Liver (tissue), 3 donors: ENCODE results near the gene ADAP1.

Experiments
- EGR1 ChIP-seq, 2 donors: IDR thresholded peaks; 2 replicates each; pipeline ENCODE4 v1.6.1; 2016 to 2018; ENCODE audit warnings: antibody characterized with exemption in 2 of 2, low read depth in 2 of 2
- FOXA1 ChIP-seq: IDR thresholded peaks from 2 replicates; pipeline ENCODE4 v1.6.1; 2016; ENCODE audit warnings: antibody characterized with exemption
- GABPA ChIP-seq, 2 donors: IDR thresholded peaks in 1 of 2; conservative IDR thresholded peaks in 1 of 2; 2 replicates each; pipeline ENCODE4 v1.6.1; 2016; ENCODE audit warnings: antibody characterized with exemption in 2 of 2, mild to moderate bottlenecking in 1 of 2, moderate library complexity in 1 of 2
- JUND ChIP-seq, 2 donors: IDR thresholded peaks; 2 replicates each; pipeline ENCODE4 v1.6.1; 2016; ENCODE audit warnings: antibody characterized with exemption in 2 of 2
- SP1 ChIP-seq: IDR thresholded peaks from 2 replicates; pipeline ENCODE4 v1.6.1; 2018; ENCODE audit warnings: antibody characterized with exemption, mild to moderate bottlenecking
- TAF1 ChIP-seq: conservative IDR thresholded peaks from 2 replicates; pipeline ENCODE4 v1.6.1; 2016; ENCODE audit warnings: antibody characterized with exemption, mild to moderate bottlenecking
- YY1 ChIP-seq: IDR thresholded peaks from 2 replicates; pipeline ENCODE4 v1.6.1; 2016; ENCODE audit warnings: antibody characterized with exemption, mild to moderate bottlenecking
- TF ChIP-seq, protein P1 (sequence below): fragments of 150-350 bp; IDR thresholded peaks from 2 replicates; pipeline ENCODE4 v1.5.1; 2017; ENCODE audit warnings: improper control_type of control experiment, low read depth, low read length; ENCODE audit not compliant: missing input control
- TF ChIP-seq, protein P2 (sequence below): IDR thresholded peaks from 2 replicates; pipeline ENCODE4 v1.6.1; 2016; ENCODE audit warnings: antibody characterized with exemption, mild to moderate bottlenecking
- TF ChIP-seq, protein P3 (sequence below): IDR thresholded peaks from 2 replicates; pipeline ENCODE4 v1.6.1; 2016; ENCODE audit warnings: antibody characterized with exemption
- donor health status: healthy.
- donor health status: healthy.

DNA sequence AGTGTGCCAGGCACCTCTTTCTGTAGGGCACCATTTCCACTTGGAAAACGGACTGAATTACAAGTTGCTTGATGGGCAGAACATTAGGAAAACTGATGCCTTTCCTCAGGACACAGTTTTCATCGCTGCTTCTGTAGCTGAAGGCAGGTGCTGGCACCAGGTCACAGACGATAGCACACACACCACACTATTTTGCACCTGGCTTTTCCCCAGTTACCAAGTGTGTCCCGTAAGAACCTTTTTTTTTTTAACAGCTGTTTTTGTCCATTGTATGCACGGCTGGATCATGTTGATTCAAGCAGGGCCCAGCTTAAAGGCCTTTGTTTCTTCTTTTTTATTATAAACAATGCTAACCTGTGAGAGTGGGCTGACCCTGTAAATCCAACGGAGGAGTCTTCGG lies 79.4 kb downstream of the ADAP1 start:
- TF ChIP-seq, protein P1, sequence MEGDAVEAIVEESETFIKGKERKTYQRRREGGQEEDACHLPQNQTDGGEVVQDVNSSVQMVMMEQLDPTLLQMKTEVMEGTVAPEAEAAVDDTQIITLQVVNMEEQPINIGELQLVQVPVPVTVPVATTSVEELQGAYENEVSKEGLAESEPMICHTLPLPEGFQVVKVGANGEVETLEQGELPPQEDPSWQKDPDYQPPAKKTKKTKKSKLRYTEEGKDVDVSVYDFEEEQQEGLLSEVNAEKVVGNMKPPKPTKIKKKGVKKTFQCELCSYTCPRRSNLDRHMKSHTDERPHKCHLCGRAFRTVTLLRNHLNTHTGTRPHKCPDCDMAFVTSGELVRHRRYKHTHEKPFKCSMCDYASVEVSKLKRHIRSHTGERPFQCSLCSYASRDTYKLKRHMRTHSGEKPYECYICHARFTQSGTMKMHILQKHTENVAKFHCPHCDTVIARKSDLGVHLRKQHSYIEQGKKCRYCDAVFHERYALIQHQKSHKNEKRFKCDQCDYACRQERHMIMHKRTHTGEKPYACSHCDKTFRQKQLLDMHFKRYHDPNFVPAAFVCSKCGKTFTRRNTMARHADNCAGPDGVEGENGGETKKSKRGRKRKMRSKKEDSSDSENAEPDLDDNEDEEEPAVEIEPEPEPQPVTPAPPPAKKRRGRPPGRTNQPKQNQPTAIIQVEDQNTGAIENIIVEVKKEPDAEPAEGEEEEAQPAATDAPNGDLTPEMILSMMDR = no peak
- TF ChIP-seq SP1 = no peak
- no peak for TF ChIP-seq EGR1 (IDR thresholded peaks at IDR 0.05; ENCODE audit: low read depth in 2 of 2)
- TF ChIP-seq, protein P2, sequence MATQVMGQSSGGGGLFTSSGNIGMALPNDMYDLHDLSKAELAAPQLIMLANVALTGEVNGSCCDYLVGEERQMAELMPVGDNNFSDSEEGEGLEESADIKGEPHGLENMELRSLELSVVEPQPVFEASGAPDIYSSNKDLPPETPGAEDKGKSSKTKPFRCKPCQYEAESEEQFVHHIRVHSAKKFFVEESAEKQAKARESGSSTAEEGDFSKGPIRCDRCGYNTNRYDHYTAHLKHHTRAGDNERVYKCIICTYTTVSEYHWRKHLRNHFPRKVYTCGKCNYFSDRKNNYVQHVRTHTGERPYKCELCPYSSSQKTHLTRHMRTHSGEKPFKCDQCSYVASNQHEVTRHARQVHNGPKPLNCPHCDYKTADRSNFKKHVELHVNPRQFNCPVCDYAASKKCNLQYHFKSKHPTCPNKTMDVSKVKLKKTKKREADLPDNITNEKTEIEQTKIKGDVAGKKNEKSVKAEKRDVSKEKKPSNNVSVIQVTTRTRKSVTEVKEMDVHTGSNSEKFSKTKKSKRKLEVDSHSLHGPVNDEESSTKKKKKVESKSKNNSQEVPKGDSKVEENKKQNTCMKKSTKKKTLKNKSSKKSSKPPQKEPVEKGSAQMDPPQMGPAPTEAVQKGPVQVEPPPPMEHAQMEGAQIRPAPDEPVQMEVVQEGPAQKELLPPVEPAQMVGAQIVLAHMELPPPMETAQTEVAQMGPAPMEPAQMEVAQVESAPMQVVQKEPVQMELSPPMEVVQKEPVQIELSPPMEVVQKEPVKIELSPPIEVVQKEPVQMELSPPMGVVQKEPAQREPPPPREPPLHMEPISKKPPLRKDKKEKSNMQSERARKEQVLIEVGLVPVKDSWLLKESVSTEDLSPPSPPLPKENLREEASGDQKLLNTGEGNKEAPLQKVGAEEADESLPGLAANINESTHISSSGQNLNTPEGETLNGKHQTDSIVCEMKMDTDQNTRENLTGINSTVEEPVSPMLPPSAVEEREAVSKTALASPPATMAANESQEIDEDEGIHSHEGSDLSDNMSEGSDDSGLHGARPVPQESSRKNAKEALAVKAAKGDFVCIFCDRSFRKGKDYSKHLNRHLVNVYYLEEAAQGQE = no peak
- TF ChIP-seq TAF1 = no peak
- TF ChIP-seq GABPA (IDR thresholded peaks at IDR 0.05 in 1 of 2, conservative IDR thresholded peaks at IDR 0.05 in 1 of 2) = no peak
- TF ChIP-seq, protein P3, sequence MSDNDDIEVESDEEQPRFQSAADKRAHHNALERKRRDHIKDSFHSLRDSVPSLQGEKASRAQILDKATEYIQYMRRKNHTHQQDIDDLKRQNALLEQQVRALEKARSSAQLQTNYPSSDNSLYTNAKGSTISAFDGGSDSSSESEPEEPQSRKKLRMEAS = no peak
- no peak for TF ChIP-seq JUND (IDR thresholded peaks at IDR 0.05)
- no peak for TF ChIP-seq YY1
- no peak for TF ChIP-seq FOXA1
